ENCODE data around the gene ME2.
"Not testable (repeated sequence)": the region's sequence is repeated elsewhere in the genome, so short reads cannot be mapped to it uniquely, and the experiment has no call there.

ME2 gene

DNA sequence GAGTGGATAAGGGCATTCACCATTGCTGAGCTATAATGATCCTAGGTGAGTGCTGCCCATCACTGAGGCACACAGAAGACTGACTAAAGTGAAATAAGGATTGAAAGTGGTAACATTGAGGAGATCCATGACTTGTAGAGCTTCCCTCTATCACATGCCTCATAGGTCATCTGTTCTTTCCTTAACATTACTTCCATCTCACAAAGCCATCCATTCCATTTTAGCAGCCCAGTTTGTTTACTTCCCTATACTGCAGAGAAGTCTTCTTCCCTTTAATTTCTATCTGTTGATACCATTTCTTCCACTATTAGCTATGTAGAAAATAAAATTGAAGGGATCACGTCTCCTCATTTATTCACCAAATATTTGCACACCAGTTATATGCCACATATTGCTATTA is 32.1 kb downstream of the ME2 start:
- in situ Hi-C loops (cut with MboI; ENCODE audit: low sequenced_read_pairs) = no loop called here

DNA sequence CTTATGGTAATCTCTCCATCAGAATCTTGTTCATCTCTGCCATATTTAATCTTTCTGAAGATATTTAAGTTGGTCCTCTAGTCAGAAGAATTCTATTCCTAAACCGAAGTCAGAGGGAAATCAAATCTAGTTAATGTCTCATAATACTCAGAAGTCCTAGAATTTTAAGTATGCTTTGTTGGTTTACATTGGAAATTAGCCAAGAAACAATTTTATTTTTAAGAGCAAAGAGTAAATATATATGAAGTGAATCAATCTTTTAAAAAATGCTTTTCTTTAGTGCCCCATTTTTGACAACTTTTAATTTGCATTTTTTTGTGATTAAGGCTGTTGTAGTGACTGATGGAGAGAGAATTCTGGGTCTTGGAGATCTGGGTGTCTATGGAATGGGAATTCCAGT is 38.1 kb downstream of the ME2 start:
- in situ Hi-C loops (cut with MboI; ENCODE audit: low sequenced_read_pairs) = no loop called here

DNA sequence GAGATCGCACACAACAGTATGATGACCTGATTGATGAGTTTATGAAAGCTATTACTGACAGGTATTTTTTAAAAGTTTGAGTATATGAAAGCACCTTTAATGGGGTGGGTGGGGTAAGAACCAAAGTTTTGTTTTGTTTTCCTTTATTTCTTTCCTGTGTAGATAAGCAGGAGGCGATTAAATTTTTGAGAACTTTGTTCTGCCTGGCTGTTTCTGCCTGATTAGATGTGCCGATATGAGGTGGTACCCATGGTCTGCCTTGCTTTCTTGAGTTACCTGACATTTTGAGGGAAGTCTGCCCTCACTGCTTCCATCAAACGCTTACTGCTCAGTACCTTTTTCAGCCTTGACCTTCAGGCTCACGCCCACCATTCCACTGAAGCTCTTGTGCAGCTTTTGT is 39.2 kb downstream of the ME2 start:
- in situ Hi-C loops (cut with MboI; ENCODE audit: low sequenced_read_pairs) = no loop called here

DNA sequence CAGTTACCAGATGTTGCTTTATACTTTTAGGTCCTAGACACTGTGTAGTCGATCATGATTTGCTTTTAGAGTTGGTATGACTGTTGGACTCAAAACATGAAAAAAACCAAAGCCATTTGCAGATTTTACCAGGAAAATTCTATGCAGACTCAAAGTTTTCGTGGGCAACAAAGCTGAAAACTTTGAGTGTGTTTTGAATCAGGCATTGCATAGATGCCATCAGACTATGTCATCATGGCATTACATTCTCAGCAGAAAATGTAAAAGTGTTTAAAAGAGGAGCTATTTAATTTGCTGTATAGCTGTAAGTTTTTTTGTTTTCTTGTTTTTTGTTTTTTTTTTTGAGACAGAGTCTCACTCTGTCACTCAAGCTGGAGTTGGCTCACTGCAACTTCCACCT is 45.5 kb downstream of the ME2 start:
- in situ Hi-C loops (cut with MboI; ENCODE audit: low sequenced_read_pairs) = no loop called here

DNA sequence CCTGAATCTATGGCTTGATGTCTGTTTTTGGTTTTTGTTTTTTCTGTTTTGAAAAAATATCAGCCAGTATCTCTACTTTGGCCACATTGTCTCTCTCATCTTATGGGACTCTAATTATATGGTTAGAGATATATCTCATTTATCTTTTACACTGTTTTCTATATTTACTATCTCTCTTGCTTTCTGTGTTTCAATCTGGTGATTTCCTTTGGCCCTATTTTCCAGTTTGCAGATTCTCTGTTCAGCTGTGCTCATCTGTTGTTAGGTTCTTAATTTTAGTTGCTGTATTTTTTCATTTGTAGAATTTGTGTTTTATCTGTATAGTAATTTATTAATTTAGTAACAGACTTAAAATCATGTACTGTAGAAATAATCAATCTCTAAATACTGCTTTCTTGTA is 47.6 kb downstream of the ME2 start:
- in situ Hi-C loops (cut with MboI; ENCODE audit: low sequenced_read_pairs) = no loop called here

DNA sequence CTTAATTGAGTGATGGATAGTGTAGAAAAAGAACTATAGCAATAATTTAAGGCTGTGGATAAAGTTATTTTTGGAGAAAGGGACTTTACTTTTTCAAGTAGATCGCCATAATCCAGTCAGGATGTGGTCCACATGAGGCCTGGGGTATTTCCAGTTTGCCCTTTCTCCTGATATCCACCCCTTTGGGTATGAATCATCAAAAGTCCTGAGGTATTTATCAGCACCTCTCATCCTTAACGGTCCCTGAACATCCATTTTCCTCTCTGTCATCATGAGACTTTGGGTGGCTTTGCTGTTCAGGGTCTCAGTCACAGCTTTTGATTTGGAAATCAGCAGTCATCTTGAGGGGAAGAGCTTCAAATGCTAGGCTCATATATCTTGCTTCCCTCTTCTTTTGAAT is 49.6 kb downstream of the ME2 start:
- in situ Hi-C loops (cut with MboI; ENCODE audit: low sequenced_read_pairs) = no loop called here

DNA sequence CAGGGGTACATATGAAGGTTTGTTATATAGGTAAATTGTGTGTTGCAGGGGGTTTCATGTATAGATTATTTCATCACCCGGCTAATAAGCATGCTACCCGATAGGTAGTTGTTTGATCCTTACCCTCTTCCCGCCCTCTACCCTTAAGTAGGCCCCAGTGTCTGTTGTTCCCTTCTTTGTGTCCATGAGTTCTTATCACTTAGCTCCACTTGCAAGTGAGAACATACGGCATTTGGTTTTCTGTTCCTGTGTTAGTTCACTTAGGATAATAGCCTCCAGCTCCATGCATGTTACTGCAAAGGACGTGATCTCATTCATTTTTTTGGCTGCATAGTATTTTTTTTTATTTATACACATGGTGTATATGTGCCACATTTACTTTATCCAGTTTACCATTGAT is 54.8 kb downstream of the ME2 start:
- in situ Hi-C loops (cut with MboI; ENCODE audit: low sequenced_read_pairs) = no loop called here

DNA sequence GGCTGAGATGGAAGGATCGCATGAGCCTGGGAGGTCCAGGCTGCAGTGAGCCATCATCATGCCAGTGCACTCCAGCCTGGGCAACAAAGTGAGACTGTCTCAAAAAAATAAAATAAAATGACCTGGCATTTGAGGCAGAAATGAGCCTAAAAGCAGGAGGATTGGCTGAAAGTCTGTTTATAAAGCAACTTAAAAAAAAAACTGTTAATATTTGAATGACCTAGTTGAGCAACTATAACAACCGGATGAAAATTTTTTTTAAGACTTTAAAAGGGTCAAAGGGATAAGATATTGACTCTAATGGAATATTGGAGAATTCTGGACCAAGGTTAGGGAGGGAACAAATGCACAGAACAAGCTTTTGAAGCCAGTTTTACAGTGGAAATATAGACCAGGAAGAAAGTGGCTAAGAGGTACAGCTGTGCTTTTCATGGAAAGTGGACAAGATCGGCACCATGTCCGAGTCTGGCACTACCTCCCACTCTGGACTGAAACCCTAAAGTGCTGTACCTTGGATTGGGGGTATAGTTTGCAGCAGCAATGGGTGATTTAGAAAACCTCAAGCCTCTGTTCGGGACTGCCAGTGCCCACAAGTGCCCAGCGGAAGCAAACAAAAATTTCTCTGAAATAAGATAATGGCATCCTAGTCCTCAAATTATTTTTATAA is 55.8 kb downstream of the ME2 start:
- in situ Hi-C loops (cut with MboI; ENCODE audit: low sequenced_read_pairs) = no loop called here

DNA sequence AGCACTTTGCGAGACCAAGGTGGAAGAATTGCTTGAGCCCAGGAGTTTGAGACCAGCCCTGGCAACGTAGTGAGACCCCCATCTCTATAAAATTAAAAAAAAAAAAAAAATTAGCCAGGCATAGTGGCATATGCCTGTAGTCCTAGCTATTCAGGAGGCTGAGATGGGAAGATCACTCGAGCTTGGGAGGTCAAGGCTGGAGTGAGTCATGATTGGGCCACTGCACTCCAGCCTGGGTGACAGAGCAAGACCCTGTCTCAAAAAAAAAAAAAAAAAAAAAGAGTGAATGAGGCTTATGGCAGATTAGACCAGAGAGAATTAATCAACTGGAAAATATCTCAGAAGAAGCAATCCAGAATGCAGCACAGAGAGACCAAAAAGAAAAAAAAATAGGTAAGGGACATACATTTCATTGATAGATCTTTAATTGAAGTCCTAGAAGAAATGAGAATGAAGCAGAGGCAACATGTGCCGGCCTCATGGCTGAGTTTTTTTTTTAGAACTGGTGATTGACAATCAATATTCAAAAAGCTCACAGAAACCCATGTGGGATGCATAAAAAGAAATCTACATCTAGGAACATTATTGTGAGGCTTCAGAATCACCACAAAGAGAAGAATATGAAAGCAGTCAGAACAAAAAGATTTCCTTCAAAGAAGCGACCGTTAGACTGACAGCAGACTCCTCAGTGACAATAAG is 56.7 kb downstream of the ME2 start:
- in situ Hi-C loops (cut with MboI; ENCODE audit: low sequenced_read_pairs) = no loop called here

DNA sequence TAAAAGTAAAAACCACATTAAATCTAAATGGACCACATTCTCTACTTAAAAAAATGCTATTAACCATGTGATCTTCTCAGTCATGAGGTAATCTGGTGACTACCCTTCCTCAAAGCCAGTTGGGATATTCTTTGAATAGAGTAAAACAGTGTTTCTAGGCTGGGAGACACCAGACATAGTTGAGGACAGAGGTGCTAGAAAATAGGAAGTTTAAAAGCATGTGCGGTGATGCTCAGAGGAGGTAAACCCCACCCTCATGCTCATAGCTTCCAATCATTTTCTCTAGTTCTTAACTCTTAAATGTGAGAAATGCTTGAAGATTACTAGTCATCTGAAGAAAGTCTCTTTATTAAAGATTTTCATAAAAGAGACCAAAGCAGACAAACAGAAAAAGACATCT is 58.3 kb downstream of the ME2 start:
- in situ Hi-C loops (cut with MboI; ENCODE audit: low sequenced_read_pairs) = no loop called here

DNA sequence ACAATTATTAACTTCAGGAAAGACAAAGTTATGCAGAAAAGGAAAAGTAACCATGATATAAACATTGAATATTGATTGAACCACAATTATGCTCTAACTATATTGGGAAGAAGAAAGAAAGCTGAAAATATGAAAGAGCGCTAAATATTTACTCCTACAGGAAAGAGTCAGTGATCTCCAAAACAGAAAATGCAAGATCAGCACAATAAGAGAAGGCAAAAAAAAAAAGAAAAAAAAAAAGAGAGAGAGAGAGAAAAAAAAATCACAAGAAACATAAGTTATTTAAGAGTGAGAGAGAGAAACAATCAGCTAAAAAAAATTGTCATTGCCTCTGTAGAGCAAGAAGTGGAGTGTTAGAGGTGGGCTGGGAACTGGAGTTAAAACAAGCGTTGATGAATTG is 60.0 kb downstream of the ME2 start:
- in situ Hi-C loops (cut with MboI; ENCODE audit: low sequenced_read_pairs) = no loop called here

DNA sequence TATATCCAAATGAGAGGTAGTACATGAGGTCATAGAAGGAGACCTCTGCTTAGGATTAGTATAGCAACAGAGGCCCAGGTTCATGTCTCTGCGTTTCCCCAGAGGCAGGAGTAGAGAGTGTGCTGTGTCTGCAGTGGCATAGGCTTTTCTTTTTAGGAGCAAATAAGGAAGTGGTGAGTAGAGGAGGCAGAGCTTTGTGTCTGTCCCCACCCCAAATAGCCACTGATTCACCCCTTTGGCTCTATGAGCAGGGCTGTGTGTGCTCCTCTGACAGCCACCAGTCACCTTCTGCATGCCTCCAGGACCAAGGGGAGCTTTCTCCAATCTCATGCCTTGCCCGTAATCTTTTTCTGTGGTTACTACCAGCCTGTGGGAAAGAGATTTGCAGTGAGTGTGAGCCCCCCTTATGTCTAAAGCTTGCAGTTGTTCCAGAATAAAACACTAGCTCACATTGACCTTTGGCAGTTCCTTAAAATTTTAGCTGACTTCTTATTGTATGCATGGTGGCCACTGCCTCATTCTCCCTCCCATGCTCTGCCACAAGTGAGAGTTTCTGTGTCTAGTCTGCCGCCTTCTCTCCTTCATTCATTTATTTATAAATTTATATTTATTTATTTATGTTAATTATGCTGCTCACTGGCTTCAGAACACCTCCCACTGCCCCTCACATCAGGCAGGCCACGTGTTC is 65.5 kb downstream of the ME2 start:
- in situ Hi-C loops (cut with MboI; ENCODE audit: low sequenced_read_pairs) = no loop called here

DNA sequence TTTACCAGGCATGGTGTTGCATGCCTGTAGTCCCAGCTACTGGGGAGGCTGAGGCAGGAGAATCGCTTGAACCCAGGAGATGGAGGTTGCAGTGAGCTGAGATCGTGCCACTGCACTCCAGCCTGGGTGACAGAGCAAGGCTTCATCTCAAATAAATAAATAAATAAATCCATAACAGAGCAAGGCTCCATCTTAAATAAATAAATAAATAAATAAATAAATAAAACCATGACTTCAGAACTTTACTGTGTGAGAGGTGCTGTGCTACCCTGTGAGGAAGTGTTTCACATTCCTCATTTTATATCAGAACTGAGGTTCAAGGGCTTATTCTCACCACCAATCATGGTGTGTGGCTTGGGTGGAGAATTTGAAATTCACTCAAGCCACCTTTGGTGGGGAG is 67.0 kb downstream of the ME2 start:
- in situ Hi-C loops (cut with MboI; ENCODE audit: low sequenced_read_pairs) = not testable (repeated sequence)

DNA sequence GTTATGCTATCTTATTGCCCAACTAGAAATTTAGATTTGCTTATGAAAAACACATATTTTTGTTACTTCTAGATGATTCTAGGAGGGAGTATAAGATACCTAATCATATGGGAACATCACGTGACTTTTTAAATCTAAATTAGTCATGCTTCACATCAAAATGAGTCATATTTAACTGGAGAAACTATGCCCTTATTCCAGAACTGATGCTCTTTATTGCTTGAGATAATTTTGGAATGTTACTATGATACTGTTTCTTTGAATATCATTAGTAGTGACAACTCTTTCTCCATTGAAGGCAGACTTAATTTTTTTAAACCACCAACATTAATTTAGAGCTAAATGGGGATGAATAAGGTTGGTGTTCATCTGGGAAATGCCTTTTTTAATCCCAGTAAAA is 69.0 kb downstream of the ME2 start:
- in situ Hi-C loops (cut with MboI; ENCODE audit: low sequenced_read_pairs) = no loop called here

DNA sequence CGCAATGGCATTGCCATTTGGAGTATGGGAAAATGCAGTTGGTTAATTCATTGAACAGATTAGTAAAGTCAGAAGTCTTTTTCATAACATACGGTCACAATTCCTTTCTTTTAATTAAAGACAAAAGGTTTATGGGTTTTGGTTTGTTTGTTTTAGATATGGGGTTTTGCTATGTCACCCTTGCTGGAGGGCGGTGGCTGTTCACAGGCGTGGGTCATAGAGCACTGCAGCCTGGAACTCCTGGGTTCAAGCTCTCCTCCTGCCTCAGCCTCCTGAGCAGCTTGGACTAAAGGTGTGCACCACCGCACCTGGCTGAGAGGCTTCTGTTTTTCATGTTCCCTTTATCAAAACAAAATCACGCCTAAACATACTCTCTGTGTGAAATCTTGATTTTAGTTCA is 70.3 kb downstream of the ME2 start:
- in situ Hi-C loops (cut with MboI; ENCODE audit: low sequenced_read_pairs) = no loop called here

DNA sequence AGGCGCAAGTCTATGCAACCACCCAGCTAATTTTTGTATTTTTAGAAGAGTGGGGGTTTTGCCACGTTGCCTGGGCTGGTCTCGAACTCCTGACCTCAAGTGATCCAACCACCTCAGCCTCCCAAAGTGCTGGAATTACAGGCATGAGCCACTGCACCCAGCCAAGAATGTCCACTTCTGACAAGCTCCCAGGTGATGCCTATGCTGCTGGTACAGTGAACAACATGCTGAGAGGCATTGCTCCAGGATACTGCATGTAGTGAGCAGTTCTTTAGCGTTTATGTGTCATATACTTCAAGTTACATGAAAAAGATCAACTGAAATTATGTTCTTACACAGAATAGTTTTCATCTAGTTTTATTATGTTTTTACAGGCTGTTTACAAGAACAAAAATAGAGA is 71.7 kb downstream of the ME2 start:
- in situ Hi-C loops (cut with MboI; ENCODE audit: low sequenced_read_pairs) = no loop called here

DNA sequence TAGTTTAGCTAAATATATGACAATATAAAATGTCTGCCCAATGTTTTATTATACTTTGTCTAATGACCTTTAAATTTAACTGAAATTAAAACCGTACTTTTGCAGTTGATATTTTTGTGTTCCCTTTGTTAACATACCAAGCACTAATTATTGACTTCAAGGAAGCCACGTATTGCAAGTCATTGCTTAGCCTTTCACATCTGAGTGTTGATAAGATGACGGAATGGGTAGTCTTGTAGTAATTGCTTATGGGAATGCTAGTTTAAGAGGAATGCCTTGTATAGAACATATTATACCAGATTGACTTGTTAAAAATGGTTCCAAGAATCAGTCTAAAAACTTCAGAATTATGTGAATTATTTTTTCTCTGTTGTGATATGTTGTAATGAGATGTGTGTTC is 74.9 kb downstream of the ME2 start:
- in situ Hi-C loops (cut with MboI; ENCODE audit: low sequenced_read_pairs) = no loop called here

DNA sequence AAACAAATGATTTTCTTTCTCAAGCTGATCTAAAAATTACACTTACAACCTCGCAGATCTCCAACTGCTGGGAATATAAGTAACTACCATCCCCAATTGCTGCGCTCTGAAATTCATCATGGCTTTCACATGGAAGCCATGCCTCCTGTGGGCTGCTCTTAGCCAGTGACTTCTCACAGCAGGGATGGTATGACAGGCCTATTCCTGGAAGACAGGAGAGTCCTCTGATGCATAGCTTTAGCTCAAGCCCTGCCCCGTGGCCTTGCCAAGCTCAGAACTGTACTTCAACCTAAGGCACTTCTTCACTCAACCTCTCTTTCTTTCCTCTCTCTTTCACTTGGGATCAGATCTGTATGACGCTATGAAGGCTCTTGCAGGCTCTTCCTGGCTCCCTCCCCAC is 76.3 kb downstream of the ME2 start:
- in situ Hi-C loops (cut with MboI; ENCODE audit: low sequenced_read_pairs) = no loop called here

DNA sequence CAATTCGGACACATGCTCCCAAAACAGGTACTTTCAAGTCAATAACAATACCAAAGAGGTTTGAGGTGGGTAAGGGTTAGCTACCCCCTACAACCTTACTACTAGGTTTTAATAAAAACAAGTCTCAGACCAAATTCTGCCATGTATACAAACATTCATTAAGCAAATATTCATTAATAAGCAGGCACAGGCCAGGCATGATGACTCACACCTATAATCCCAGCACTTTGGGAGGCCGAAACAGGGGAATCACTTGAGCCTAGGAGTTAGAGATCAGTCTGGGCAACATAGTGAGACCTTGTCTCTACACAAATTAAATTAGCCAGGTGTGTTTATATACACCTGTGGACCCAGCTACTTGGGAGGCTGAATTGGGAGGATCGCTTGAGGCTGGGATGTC is 77.2 kb downstream of the ME2 start:
- in situ Hi-C loops (cut with MboI; ENCODE audit: low sequenced_read_pairs) = no loop called here

DNA sequence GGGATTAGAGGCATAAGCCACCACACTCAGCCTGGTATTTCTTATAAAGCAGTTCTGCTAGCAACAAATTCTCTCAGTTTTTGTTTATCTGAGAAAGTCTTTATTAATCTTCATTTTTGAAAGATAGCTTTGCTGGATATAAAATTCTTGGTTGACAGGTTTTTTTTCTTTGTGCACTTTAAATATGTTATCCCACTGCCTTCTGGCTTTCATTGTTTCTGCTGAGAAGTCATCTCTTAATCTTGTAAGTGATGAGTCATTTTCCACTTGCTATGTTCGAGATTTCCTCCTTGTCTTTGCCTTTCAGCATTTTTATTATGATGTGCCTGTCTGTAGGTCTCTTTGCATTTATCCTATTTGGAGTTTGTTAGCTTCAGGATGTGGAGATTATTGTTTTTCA is 83.1 kb downstream of the ME2 start:
- in situ Hi-C loops (cut with MboI; ENCODE audit: low sequenced_read_pairs) = no loop called here

DNA sequence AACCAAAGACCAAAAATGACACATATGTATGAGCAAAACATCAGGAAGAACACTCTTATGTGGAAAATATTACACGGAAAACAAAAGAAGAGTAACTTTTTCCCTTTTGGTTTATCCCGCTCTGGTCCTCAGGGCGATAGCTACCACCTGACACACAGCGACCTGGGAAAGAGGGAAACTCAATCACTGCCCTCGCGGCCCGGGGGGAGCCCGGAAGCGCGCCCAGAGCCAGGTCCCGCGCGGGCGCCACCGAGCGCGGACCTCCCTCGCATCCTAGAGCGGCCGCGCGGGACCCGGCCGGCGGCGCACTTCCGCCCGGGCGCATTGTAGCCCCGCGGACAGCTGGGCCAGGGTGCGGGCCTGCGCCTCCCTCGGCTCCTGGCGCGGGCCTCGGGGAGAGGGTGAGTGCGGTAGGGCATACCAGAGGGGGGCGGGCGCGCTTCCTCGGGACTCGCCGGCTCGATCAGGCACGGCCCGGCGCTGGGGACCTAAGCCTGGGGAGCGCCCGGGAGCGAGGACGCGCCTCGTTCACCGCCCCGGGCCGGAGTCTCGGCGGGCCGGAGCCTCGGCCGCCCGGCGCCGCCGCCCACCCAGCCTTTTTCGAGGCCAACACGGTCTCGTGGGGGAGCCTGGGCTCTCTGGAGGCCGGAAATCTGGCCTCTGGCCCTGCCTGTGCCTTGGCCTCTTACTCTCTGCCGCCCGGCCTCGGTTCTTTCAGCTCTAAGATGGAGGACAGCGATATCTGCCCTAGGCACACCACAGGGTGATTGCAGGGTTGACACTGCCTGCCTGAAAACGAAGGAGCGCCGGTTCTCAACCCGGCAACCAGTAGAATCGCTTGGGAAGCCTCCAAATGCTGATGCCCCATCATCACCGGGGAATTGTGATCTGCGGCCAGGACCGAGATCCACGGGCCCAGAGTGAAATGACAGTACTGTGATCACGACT is 89.1 kb downstream of the ME2 start, which contains the start of gene ELAC1:
Gene ELAC1 (plus strand): TSS at position 327 of the 948 bp plus-strand sequence. CDS start 6,365 bp downstream, outside the sequence.
- in situ Hi-C loops (cut with MboI; ENCODE audit: low sequenced_read_pairs) = no loop called here

Measured in hTERT RPE-1 (cell line).